Thyroid gland (tissue), 4 donors: ENCODE data around the gene MED29.

Experiments used
- CTCF ChIP-seq, 6 experiments: fragments of 200-600 bp in 3 of 6; fragments of 450-650 bp in 3 of 6; sonication (generic) in 3 of 6; IDR thresholded peaks; one replicate each; pipeline ENCODE4 v1.5.1; 2016 to 2019; ENCODE audit warnings: antibody characterized with exemption in 6 of 6, mild to moderate bottlenecking in 2 of 6, inconsistent platforms in 1 of 6, moderate library complexity in 1 of 6
- POLR2A ChIP-seq, 2 donors: fragments of 450-650 bp; IDR thresholded peaks; one replicate each; pipeline ENCODE4 v1.6.1; 2017; ENCODE audit warnings: antibody characterized with exemption in 2 of 2, mild to moderate bottlenecking in 2 of 2, moderate library complexity in 1 of 2

DNA sequence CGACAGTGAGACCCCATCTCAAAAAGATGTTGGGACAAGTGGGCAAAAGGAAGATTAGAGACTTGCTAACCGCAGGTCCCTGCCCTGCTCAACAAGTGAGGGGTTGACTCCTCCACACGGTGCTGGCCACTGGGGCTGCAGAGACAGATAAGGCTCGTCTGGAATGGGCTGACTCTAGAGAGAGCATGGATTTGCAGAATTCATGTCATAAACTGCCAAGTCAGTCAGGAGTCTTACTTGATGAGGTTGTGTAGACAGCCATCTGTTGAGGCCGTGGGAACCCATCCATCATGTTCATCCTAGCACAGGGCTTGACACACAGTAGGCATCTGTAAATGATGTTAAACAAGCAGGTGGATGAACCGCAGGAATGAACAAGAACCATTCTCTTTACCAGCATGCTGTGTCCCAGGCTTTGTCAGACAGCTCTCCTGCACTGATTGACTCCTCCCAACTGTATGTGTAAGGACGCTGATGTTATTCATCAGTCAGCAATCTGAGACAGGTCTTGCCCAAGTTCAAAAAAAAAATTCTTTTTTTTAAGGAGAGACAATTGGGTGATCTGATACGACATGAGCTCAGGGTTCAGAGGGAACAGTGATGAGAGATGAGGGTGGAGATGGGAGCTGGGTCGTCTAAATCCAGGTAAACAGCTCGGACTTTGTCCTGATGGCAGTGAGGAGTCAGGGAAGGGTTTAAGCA, 9.1 kb upstream of the MED29 start:
- no peak for TF ChIP-seq CTCF (IDR thresholded peaks at IDR 0.05)
- no peak for TF ChIP-seq POLR2A (IDR thresholded peaks at IDR 0.05)
